Activated B cell treated with CpG ODN at 0.5 μM for 24 hours (primary cell): ENCODE measurements around the gene MAPK10. TPM values are rescaled to one million over a fixed set of nuclear protein-coding genes. Genes with fewer than 3 reads are reported as not detected.

Source experiments
- ATAC-seq: fragments of 200-7000 bp; cut with Tn5 transposase; one replicate; pipeline ENCODE4 v1.10.0; 2021; ENCODE audit warnings: low read depth, mild to moderate bottlenecking, moderate library complexity
- CTCF ChIA-PET: fragments of 350-600 bp; sonication (Branson Sonifier 250); formaldehyde crosslinking; loops from one replicate; lab custom pipeline; 2021; ENCODE audit warnings: antibody characterized with exemption; lab: Charles Lee
- POLR2A ChIA-PET: fragments of 350-600 bp; sonication (Branson Sonifier 250); formaldehyde crosslinking; loops from one replicate; lab custom pipeline; 2021; ENCODE audit warnings: antibody characterized with exemption; lab: Charles Lee
- DNase-seq: peaks from one replicate; pipeline ENCODE4 v3.0.0; 2022
- H3K27ac Mint-ChIP-seq: one replicate; pipeline ENCODE4 v1.8.0; 2020; ENCODE audit warnings: mixed read lengths
- H3K27me3 Mint-ChIP-seq: one replicate; pipeline ENCODE4 v1.8.0; 2021; ENCODE audit warnings: mixed read lengths
- H3K36me3 Mint-ChIP-seq: one replicate; pipeline ENCODE4 v1.8.0; 2021; ENCODE audit warnings: low read depth, mixed read lengths
- H3K4me1 Mint-ChIP-seq: one replicate; pipeline ENCODE4 v1.8.0; 2021; ENCODE audit warnings: mixed read lengths
- H3K4me3 Mint-ChIP-seq: one replicate; pipeline ENCODE4 v1.8.0; 2020; ENCODE audit warnings: mild to moderate bottlenecking, mixed read lengths
- H3K9me3 Mint-ChIP-seq: one replicate; pipeline ENCODE4 v1.8.0; 2020; ENCODE audit warnings: mixed read lengths
- CTCF ChIP-seq: fragments of 200-600 bp; IDR thresholded peaks from one replicate; pipeline ENCODE4 v1.8.0; 2022; ENCODE audit warnings: antibody characterized with exemption, mild to moderate bottlenecking
- intact Hi-C: fragments of 100-400 bp; cut with micrococcal nuclease; formaldehyde crosslinking; loops from one replicate; pipeline ENCODE4 v1.15.1; 2024
- total RNA-seq: library from RNA; stranded (reverse); gene quantifications from 2 replicates; pipeline ENCODE4 v1.2.3, GENCODE V29; 2022

MAPK10 gene
- total RNA-seq, 1 donor from 2014 or later, result 0.75 TPM

- ATAC-seq (no peak), DNase-seq (no peak)
- Mint-ChIP-seq H3K36me3 (peaks cover 56% of the 10 kb centered on the region), H3K4me1 (no peaks in the 10 kb centered on the region), H3K9me3 (no peaks in the 10 kb centered on the region), H3K4me3 (no peak overlapping the region), H3K27me3 (no peaks in the 10 kb centered on the region), H3K27ac (no peak overlapping the region)
- ChIA-PET CTCF (no interaction called here), POLR2A (no interaction called here)
- intact Hi-C loops, result no loop called here
- TF ChIP-seq CTCF, result no peak
These were observed 364.5 kb downstream of the MAPK10 start for GRCh38 chr4:85995361-85995760.

- H3K4me3 Mint-ChIP-seq, result no peak overlapping the region
- H3K27me3 Mint-ChIP-seq, result no peaks in the 10 kb centered on the region
These were observed 365.3 kb downstream of the MAPK10 start for GRCh38 chr4:85994576-85994975.

GRCh38 chr4:85993641-85994040, 366.2 kb downstream of the MAPK10 start:
- CTCF ChIA-PET, result no interaction called here
- POLR2A ChIA-PET, result no interaction called here
- intact Hi-C loops, result no loop called here
- ATAC-seq (no peak), DNase-seq (no peak)
- Mint-ChIP-seq H3K27ac (no peak overlapping the region), H3K4me3 (no peak overlapping the region), H3K27me3 (no peaks in the 10 kb centered on the region), H3K9me3 (no peaks in the 10 kb centered on the region), H3K36me3 (peaks cover 60% of the 10 kb centered on the region), H3K4me1 (no peaks in the 10 kb centered on the region)
- no peak for TF ChIP-seq CTCF

More at GRCh38 chr4:85994576-85994975, 365.3 kb downstream of the MAPK10 start:
- H3K4me1 Mint-ChIP-seq, result no peaks in the 10 kb centered on the region
- no peaks in the 10 kb centered on the region for H3K9me3 Mint-ChIP-seq
- ChIA-PET POLR2A (no interaction called here), CTCF (no interaction called here)
- DNase-seq (no peak), ATAC-seq (no peak)
- H3K27ac Mint-ChIP-seq, result no peak overlapping the region
- TF ChIP-seq CTCF, result no peak
- peaks cover 55% of the 10 kb centered on the region for H3K36me3 Mint-ChIP-seq
- intact Hi-C loops, result no loop called here

GRCh38 chr4:85986266-85986665, 373.6 kb downstream of the MAPK10 start:
- TF ChIP-seq CTCF, result no peak
- ATAC-seq (no peak), DNase-seq (no peak)
- ChIA-PET POLR2A (no interaction called here), CTCF (no interaction called here)
- Mint-ChIP-seq H3K27me3 (no peaks in the 10 kb centered on the region), H3K27ac (no peak overlapping the region), H3K4me1 (no peaks in the 10 kb centered on the region), H3K36me3 (peaks cover 62% of the 10 kb centered on the region), H3K9me3 (no peaks in the 10 kb centered on the region), H3K4me3 (no peak overlapping the region)
- intact Hi-C loops, result no loop called here

GRCh38 chr4:85979276-85979675, 380.6 kb downstream of the MAPK10 start:
- intact Hi-C loops, result no loop called here
- H3K36me3 Mint-ChIP-seq, result peaks cover 68% of the 10 kb centered on the region
- TF ChIP-seq CTCF, result no peak
- no peak overlapping the region for H3K4me3 Mint-ChIP-seq
- H3K27ac Mint-ChIP-seq, result no peak overlapping the region
- peaks cover 4% of the 10 kb centered on the region for H3K4me1 Mint-ChIP-seq
- H3K27me3 Mint-ChIP-seq, result no peaks in the 10 kb centered on the region
- POLR2A ChIA-PET, result no interaction called here
- DNase-seq (no peak), ATAC-seq (no peak)
- CTCF ChIA-PET, result no interaction called here
- no peaks in the 10 kb centered on the region for H3K9me3 Mint-ChIP-seq
